Measurements from ENCODE around the gene FAR2.

FAR2 gene

DNA sequence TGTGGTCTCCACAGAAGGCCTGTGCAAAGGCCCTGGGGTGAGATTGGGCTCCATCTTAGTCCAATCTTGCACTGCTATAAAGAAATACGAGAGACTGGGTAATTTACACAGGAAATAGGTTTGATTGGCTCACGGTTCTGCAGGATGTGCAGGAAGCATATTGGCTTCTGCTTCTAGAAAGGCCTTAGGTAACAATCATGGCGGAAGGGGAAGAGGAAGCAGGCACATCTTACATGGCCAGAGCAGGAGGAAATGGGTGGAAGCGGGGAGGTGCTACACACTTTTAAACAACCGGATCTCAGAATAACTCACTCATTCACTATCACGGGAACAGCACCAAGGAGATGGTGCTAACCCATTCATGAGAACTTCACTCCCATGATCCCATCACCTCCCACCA is 55.4 kb downstream of the FAR2 start:
- DNase-seq (ENCODE audit: low read depth in 2 of 2) = no peak

DNA sequence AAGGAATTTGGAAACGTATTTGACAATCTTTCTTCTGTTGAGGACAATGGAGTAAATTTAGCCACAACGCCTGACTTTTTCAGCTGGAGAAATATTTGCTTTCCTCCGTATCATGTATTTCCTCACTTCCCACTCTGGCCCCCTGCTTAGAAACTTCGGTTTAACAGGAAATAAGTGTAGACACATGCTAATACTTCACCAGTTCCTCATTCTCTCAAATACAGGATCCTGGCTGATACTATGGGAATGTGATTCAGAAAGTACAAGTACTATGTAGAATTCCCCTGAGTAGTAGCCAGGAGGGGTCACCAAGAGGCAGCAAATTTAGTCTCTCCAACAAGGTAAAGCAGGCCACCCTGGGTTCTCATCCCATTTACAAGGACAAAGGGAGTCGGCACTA is 58.0 kb downstream of the FAR2 start:
- DNase-seq (ENCODE audit: low read depth in 2 of 2) = no peak

DNA sequence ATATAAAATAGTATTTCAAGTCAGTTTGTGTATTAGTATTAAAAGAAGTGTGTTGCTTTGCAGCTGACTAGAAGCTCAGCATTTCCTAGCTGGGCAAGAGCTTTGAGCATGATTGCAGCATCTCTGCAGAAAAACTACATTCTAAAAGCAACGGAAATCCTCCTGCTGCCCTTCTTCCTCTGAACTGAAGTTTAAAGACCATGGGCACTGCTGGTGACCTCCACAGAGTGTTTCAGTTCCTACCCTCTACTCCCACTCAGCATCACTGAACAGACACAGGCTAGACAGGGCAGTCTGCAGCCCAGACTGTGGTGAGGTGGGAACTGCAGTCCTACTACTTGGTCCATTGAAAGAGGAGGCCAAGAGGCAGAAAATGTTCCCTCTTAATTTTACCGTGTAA is 59.0 kb downstream of the FAR2 start:
- DNase-seq (ENCODE audit: low read depth in 2 of 2) = no peak

DNA sequence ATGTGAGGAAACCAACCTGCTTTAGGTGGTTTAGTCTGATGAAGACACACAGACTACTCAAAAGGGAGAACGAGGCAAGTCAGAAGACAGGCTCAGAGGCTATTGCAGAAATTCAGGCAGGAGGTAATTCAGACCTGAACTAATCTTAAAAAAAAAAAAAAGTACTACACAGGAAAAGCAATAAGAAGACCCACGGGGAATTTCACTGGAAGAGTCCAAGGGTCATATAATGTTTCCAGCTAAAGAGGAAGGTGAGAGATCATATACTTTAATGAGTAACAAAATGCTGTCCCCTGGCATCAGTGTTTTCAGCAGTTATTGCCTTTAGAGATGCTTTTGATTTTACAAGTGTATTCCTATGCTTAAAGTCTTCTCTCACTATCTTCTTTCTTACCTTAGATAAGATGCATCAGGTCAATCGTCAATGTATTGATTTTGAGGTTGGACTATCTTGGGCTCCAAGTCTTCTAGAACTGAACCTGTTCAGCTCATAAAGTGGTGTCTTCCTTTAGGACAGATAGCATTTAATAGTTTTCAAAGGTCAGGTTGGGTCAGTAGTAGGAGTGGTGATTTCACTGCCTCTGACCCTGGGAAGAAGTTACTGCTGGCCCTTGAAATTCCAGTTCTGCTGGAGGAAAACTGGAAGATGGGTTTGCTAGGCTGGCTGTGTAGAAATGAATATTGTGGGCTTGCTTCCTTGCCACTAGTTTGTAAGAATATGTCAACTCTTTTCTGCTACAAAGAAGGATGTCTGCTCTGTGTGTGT is 60.0 kb downstream of the FAR2 start:
- DNase-seq (ENCODE audit: low read depth in 2 of 2) = no peak

DNA sequence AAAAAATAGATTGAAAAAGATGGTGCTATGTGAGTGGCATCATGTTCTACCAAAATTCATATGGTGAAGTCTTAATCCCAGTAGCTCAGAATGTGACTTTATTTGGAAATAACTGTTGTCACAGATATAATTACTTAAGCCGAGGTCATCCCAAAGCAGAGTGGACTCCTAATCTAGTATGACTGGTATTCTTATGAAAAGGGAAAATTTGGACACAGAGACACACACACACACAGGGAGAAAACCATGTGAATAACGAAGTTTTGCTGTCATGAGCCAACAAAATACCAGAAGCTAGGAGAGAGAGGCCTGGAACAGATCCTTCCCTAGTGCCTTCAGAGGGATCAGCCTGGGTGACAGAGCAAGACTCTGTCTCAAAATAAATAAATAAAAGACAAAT is 62.6 kb downstream of the FAR2 start:
- no peak for DNase-seq (ENCODE audit: low read depth in 2 of 2)

DNA sequence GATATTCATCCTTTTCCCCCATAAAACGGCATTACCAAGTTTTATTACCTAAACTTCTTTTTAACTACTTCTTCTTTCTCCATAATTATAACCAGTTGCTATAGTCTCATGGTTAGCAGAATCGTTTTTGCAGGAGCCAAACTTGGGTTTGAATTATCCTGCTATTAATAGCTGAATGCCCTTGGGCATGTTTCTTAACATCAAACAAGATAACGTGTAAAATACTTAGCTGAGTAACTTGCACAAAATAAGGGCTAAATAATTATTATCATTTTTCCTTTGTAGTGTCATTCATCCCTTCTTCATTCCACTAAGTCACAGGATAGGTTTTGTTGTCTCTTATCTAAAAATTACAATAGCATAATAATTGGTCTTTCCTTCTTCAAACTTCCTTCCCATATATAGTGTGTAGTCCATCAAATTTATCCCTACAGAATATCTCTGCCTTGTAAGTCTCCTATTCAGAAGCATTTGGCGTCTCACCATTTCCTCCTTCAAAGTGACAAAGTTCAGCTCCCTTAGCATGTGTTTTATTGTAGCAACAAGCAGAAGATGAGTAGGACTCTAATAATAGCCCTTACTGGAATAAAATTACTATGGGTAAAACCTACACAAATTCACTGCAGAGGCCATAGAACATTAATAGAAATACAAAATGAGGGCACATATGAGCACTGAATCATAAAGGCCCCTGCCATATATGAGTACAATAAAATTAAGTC is 63.8 kb downstream of the FAR2 start:
- DNase-seq (ENCODE audit: low read depth in 2 of 2) = no peak

DNA sequence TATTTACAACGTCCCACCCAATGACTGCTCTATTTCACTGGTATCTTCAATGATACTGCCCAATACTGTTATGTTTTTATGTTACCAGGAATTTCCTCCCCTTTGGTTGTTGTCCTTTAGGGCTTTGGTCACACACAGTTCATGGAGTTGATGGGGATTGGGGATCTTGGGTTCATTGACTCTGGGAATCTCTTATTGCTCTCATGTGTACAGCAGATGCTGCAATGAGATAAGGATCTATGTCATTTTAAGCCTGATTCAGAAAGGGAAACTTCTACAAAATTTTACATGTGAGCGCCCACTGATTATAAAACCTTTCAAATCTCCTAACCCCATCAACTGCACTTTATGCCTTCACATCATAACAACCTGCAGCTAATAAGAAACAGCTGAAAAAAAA is 67.2 kb downstream of the FAR2 start:
- no peak for DNase-seq (ENCODE audit: low read depth in 2 of 2)

DNA sequence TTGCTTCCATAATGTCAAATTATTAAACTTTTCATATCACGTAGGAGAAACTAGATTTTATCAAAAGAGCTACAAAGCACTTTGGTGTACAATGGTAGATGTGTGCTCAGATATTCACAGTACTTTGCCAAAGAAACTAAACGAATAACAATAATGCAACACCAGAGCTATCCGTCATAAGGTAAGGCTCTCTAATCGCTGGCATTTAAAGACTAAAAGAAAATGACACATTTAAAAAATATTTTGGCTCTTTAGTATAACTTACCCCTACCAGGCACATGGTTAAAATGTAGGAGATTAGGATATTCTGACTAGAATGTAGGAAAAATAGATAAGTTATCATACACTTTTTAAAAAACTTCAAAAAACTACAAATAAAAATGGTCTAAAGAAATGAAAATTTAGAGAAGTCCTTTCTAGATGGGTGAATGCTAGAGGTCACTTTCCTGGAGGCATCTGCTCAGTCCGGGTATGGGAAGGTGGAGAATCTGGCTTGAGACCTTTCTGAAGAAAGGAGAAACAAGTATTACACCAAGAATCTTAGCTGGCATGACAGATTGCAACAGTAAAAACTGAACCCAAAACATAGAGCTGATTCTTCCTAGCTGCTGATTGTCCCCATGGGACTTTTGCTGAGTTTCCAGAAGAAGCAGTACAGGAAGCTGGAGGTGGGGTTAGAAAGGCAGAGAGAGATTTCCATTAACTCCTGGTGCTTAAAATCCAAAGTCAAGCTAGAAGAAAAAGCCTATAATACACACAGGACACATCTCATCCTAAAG is 67.9 kb downstream of the FAR2 start:
- DNase-seq (ENCODE audit: low read depth in 2 of 2) = no peak

DNA sequence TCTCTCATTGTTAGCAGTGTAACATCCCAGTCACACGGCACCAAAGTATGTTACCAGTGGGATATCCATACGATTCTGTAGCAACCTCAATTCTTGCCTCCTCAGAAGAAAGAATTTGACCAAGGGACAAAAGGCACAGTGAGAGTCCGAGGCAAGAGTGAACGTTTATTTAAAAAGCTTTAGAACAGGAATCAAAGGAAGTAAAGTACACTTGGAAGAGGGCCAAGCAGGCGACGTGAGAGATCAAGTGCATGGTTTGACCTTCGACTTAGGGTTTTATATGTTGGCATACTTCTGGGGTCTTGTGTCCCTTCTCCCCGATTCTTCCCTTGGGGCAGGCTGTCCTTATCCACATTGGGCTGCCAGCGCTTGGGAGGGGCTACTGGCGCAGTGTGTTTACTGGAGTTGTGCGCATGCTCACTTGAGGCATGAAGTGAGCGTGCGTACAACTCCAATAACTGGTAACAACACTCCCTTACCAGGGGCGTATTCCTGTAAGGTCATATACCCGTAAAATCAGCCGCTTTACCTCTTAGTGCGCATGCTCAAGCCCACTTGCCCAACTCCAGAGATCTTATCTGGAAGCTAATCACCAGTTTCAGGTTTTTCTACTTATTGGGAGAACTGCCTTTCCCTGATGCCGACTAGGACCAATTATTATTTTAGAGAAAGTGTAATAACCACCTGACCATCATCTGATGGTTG is 71.7 kb downstream of the FAR2 start:
- no peak for DNase-seq (ENCODE audit: low read depth in 2 of 2)

DNA sequence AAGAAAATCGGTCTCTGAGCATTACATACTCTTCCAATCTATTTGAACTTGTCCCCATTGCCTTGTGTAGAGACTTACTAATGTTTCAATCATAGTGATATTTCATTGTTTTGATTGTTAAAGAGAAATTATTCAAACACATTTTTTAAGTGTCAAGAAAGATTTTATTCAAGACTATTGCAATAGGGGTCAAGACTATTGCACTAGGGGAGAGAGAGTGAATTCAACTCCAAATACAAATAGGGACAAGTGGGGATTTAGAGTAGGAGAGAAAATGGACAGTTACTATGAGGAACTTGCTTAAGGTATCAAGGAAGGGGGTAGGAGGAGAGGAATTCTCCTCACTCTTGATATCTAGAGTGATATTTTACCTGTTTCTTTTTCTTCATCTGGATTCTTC is 73.1 kb downstream of the FAR2 start:
- DNase-seq (ENCODE audit: low read depth in 2 of 2) = no peak

DNA sequence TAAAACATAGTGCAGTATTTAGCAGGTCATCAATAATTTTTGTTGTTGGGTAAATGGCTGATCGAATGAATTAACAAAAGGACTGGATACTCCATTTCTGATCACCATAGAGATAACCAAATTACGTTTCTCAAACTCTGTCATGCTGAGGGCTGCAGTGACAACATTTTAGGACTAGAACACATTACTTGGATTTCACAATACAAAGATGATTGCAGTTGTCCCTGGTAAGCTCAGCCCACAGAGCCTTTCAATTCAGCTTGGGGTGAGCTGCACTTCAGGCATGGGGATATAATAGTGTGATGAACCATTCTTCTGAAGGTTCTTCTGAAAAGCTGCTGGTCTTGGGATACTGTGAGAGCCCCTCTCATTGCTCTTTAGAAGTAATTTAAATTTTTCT is 74.3 kb downstream of the FAR2 start:
- no peak for DNase-seq (ENCODE audit: low read depth in 2 of 2)

DNA sequence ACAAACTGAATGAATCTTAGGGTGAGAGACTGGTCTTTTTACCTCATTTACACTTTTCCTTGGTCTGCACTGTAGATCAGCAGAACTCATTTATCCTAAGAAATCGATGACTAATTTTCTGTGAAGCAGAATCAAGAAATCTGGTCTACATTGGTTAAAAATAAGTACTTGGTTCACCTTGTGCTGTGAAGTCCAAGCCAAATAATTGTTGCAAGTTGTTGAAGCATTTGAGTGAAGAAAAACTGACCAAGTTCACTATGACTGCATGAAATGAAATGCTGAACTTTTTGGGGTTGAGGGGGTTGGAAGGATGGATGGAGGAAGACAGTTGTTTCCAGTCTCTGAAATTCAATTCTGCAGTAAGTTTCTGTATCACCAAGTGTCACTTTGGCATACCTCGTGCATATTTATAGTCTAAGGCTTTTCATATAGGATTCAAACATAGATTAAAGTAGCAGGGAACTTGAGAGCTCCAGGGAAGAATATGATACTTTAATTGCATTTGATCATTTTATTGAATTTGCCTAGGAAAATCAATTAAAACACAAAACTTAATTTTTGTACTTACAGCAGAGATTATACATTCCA is 75.0 kb downstream of the FAR2 start:
- no peak for DNase-seq (ENCODE audit: low read depth in 2 of 2)

DNA sequence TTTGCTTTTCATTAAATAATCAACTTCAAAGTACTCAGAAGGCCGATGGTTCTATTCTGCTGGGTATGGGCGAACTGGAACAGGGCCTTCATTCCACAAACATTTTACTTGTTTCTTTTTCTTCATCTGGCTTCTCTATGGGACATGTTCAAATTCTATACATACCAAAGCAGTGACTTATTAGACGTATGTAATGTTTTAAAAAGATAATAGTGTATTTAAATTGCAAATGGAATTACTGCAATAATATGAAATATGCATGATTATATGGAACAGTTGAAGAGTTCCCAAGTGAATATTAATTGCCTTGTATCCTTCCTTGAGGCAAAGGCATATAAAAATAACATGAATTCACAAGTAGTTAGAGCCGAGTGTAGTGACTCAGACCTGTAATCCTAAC is 75.5 kb downstream of the FAR2 start:
- DNase-seq (ENCODE audit: low read depth in 2 of 2) = no peak

DNA sequence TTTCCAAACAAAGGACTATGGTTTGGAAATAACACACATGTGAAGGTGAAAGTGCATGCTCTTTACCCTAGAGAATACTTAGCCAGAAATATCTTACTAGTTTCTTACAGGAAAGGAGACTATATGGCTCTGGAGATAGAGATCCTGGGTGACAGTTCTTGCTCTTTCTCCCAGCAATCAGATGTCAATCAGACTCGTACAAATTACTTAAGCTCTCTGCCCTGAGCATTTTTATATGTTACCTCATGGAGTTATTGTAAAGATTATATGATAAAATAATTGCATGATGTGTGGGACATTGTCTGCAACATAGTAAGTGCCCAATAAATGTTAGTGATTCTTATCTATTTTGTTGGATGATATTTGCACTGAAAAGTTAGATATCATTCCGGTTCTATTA is 76.8 kb downstream of the FAR2 start:
- no peak for DNase-seq (ENCODE audit: low read depth in 2 of 2)

DNA sequence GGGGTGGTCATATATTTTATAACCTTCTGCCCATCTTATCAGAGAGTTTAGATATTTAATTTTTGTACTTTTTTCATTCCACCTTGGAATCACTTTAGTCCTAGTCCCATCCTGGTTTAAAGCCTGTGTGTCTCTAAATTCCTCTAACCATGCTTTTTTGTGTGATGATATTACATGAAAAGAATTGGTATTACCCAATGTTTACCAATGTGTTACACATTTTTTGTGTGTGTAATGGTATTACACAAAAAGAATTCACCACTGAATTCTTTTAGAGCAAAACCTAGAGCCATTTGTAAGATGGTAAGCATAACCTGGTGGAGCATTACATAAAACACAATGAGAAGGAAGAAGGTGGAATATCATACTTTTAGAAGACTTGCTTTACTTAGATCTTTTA is 77.5 kb downstream of the FAR2 start:
- DNase-seq (ENCODE audit: low read depth in 2 of 2) = no peak

DNA sequence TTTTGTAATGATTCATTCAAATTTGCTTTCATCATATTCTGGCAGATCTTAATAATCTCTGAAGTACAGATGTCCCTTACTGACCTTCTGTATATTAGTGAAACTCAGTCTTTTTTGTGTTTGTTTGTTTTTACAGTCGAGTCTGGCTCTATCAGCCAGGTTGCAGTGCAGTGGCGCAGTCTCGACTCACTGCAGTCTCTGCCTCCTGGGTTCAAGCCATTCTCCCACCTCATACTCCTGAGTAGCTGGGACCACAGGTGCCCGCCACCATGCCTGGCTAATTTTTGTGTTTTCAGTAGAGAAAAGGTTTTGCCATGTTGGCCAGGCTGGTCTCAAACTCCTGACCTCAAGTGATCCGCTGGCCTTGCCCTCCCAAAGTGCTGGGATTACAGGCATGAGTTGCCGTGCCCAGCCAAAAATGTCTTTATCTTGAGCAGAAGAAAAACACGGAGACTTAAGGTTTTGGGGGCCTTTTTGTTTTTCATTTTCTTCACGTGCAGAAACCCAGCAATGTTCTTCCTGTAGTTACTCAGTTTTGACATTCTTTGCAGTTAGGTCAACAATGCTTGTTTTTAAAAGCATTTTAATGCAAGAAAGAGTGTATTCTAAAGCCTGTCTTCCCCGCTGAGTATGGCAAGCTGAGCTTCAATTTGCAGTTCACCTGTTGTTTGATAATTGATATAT is 79.5 kb downstream of the FAR2 start:
- no peak for DNase-seq (ENCODE audit: low read depth in 2 of 2)

DNA sequence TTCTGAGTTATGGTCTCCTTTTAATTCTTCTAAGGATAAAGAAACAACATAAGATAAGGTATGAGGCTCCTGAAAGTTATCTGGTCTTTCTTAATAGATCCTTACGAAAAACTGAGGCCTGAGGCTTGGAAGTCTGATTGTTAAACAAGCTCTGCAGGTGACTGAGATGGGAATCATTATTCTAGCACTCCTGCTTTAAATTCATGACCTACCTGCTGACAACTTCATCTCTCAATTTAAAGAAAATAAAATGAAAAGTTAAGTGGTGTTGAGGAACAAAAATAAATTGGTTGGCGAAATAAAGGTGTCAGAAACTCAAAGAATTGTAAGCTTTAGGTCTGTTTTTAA is 80.1 kb downstream of the FAR2 start:
- no peak for DNase-seq (ENCODE audit: low read depth in 2 of 2)

DNA sequence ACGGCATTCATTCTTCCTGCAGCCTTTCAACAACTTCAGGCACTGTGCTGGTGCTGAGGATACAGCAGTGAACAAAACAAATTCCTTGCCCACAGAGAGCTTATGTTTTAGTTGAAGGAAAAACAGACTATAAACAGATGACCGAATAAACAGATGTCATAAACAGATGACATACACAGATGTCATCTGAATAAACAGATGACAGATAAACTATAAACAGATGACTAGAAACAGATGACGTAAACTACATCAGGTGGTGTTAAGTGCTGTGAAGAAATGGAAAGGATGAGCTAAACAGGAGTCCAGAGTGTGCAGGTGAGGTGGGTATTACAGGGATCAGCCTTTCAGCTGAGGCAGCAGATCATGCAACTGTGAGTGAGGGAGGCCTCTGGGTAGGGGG is 80.9 kb downstream of the FAR2 start:
- DNase-seq (ENCODE audit: low read depth in 2 of 2) = no peak

DNA sequence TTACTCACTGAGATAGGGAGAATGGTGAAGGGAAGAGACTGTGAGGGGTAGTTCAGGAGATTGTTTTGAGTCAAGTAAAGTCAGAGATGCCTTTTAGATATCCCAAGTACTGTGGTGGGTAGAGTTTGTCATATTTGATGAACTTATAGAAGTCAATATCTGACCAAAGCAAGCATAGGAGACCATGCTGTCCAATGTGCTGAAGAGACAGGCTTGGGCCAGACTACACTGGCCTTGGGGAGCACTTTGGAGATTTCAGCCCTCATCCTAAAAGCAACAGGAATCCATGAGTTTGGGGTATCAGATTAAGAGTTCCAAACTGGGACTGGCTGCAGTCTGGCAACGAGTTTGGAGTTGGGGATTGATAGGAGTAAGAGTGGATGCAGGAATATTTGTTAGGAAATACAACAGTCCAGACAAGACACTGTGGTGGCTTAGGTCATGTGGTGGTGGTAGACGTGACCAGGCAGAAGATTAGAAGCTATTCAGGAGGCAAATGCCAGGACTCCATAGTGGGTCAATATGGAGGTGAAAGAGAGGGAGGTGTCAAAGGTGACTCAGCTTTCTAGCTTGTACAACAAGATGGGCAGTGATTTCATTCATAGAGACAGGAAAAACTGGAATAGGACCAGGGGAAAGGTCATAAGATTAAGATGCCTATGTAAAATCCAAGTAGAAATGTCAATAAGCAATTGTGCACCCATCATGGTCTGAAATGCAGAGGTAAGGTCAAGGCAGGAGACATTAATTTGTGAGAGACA is 81.9 kb downstream of the FAR2 start:
- DNase-seq (ENCODE audit: low read depth in 2 of 2) = no peak

DNA sequence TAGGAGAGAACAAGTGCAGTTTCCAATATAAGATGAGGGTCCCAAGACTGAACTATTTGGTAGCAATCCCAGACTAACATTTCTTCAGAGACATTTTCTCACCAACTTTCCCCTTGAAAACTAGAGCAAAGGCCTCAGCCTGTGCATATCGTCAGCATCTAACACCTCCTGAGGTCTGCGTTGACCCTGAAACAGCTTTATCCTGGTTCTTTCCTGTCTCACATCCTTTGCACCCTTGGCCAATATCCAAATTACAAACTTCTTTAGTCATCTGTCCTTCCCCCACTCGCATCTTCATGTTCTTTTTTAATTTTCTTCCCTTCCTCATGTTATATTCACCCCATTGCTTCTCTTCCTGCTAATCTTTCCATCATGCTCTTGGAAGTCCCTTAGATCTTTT is 83.0 kb downstream of the FAR2 start:
- DNase-seq (ENCODE audit: low read depth in 2 of 2) = no peak

DNA sequence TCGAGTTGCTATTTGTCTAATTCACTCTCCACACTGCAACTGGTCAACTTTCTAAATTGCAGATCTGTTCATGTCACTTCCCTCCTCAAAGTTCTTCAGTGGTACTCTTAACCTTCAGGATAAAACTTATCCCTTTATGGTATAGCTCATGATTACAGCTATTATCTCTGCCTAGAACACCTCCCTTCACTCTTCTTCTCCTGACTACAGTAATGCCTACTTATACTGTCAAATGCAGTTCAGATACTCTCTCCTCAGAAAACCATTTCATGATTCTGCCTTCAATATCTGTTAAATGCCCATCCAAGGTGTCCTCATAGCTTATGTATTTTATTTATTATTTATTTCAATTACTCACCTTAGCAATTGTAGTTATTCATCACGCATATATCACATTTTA is 85.5 kb downstream of the FAR2 start:
- no peak for DNase-seq (ENCODE audit: low read depth in 2 of 2)

Measured in stimulated activated CD8-positive, alpha-beta memory T cell treated with anti-CD3 and anti-CD28 coated beads, Interleukin-15, amount 100 ng/mL, for 4 hours (primary cell).